ENCODE data around the gene TCF15. TPM values are rescaled to one million over a fixed set of nuclear protein-coding genes. Genes with fewer than 3 reads are reported as not detected.
"Not testable (repeated sequence)": the region's sequence is repeated elsewhere in the genome, so short reads cannot be mapped to it uniquely, and the experiment has no call there.

Gene TCF15
- polyA plus RNA-seq, 1 donor = 4.5 TPM

DNA sequence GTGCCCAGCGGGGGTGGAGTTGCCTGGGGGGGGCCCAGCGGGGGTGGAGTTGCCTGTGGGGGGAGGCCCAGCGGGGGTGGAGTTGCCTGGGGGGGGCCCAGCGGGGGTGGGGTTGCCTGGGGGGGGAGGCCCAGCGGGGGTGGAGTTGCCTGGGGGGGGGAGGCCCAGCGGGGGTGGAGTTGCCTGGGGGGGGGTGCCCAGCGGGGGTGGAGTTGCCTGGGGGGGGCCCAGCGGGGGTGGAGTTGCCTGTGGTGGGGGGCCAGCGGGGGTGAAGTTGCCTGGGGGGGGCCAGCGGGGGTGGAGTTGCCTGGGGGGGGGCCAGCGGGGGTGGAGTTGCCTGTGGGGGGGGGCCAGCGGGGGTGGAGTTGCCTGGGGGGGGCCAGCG is 31.9 kb upstream of the TCF15 start:
- DNase-seq = not testable (repeated sequence)

DNA sequence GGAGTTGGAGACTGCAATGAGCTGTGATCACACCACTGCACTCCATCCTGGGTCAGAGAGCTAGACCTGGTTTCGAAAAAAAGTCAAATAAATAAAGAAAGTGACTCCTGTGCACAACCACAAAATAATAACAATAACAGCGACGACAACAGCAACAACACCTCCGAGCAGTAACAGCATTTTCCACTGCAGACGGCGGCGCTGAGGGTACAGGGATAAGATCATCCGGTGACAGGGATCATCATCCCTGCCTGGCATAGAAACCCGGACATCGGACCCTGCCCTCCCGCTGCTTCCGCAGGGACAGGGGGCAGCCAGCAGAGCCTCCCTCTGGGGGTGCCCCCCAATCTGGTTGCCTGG is 31.4 kb upstream of the TCF15 start:
- no peak for DNase-seq

DNA sequence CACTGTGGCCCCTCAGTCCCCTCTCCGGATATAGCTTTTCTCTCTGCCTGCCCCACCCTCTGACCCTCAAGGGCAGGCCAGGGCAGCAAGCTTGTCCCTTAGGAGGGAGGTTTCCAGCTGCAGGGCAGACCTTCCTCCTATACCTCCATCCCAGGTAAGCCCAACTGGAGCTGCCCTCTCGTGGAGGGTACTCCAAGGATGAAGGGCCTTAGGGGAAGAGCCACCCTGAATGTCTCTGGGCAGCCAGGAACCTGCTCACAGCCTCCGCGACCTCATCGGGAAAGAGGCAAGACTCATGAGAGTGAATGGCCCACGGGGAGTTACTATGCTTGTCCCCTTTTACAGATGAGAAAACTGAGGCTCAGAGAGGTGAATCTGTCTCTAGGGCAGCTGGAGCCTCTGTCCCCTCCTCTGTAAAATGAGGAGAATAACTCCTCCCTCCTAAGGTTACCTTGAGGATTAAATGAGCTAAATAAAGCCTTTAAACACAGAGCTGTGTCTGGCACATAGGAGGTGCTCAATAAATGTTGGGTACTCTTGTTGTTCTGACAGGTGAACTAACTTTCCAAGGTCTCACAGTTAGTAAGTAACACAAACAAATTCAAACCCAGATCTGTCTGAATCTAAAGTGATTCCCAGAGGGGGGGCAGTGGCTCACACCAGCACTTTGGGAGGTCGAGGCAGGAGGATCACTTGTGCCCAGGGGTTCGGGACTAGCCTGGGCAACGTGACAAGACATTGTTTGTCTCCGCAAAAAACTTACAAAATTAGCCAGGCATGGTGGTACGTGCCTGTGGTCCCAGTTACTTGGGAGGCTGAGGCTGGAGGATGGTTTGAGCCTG is 30.8 kb upstream of the TCF15 start:
- DNase-seq = no peak

DNA sequence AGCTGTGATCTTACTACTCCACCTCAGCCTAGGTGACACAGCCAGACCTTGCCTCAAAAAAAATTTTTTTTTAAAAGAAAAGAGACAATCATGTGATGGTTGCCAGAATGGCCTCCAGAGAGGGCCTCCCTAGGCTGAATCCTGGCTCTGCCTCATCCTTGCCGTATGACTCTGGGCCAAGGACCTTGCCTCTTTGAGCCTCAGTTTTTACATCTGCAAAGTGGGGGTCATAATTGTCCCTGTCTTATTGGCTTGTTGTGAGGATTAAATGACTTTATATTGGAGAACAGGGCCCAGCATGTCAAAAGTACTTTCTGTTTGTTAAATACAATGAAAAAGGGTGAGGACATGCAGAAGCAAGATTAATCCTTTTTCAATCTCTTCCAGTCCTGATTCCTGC is 28.5 kb upstream of the TCF15 start:
- no peak for DNase-seq

DNA sequence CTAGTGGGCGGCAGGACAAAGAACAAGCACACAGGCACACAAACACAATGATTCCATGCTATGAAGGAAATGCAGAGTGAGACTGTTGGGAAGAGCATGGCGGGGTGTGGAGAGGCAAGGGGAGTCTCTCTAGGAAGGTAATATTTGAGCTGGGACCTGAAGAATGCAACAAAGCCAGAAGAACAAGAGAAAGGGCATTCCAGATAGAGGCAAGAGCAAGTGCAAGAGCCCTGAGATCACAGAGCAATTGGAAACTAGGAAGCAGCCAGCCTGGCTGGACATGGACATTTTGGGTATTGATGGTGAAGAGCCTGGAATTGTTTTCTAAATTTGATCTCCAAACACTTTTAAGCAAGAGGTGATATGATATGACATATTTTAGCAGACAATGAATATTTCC is 27.4 kb upstream of the TCF15 start:
- DNase-seq = no peak

DNA sequence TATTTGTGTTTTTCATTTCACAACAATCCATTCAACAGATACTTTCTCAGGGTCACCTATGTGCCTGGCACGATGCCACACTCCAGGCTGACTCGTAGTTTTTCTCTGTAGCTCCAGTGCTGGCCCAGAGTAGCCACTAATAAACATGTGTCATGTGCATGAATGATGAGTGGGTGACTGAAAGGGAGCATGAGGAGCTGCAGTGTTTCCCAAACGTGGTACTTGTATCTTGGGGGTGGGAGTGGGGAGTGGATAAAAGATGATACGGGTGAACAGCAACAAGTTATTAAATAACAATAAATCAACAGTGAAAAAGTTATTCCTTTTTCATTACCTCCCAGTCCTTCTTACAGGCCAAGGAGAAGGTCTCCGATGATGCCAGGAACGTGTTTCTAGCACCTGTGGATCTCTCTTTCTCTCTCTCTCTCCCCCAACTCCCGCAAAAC is 25.8 kb upstream of the TCF15 start:
- no peak for DNase-seq

DNA sequence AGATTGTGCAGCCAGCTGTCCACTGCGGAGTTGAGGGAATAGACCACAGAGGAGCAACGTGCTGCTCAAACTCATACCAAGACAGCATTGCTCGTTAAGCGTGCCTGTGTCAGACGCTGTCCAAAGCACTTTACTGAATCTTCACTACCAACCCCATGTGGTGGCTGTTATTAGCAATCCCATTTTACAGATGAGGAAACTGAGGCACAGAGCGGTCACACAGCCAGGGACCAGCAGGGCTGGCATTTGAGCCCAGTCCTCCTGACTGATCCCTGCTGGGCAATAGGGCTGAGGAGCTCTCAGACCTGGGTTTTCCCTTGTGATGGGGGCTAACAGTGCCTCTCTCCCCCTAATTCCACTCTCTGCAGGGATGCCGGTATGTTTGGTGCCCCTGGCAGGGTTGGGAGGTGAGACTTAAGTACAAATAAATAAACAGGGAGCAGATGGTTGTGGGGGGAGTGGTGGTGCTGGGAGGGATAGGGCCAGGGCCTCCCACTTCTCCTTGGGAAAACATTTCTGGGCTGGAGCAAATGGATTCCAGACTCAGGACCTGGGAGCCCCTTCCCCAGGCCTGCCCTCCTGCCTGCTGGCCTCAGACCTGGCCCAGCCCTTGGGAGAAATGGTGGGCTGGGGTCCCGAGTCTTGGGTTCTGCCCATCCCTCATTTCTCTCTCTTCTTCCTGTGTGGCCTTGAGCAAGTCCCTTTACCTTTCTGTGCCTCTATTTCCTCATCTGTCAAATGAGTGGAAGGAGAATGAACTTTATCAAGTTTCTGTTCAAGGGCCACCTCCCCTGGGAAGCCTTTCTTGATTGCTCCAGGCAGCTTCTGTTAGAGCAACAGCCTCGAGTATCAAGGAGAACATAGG is 25.2 kb upstream of the TCF15 start:
- no peak for DNase-seq

DNA sequence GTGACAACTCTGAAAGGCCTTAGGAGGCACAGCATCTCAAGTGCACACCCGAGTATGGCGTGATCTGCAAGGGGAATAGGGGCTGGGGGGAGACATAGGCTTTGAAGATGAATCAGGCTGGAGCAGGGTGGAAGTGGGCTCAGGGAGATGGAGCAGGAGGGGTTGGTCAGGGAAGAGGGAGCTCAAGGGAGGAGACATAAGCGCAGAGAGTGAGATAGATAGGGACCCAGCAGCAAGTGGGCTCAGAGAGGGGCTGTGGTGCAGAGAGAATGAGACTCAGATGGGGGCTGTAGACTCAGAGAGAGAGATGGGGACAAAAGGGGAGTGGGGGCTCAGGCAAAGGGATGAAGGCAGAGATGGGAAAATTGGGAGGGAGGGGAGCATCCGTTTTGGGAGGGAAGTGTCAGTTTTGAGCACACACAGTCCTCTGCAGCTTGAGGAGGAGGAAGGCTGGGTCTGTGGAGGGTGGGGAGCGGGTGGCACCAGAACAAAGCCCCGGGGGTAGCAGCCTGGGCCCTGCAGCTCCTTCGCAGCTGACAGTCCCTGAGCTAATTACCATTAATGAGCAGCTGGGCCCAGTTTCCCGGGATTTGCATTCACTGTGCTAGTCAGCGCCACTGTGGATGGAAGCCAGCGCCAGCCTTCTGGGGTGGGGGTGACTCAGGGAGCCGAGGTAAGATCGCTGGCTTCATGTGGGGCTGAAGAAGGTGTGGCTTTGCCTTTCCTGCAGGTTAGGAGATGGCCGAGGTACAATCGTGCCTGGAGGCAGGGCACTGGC is 24.2 kb upstream of the TCF15 start:
- DNase-seq = no peak

DNA sequence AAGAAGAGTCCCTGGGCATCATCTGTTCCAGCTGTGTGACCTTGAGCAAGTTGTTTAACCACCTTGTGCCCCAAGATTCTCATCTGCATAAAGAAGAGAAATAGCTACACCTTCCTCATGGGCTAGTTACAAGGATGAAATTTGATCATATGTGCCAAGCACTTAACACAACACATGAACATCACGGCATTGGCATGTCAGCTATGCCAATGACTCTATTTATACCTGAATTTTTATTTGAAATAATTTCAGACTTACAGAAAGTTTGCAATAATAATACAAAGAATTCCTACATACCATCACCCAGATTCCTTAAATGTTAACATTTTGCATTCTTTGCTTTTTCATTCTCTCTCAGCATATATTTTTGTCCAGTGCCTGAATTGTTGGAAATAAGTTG is 21.0 kb upstream of the TCF15 start:
- DNase-seq = no peak

DNA sequence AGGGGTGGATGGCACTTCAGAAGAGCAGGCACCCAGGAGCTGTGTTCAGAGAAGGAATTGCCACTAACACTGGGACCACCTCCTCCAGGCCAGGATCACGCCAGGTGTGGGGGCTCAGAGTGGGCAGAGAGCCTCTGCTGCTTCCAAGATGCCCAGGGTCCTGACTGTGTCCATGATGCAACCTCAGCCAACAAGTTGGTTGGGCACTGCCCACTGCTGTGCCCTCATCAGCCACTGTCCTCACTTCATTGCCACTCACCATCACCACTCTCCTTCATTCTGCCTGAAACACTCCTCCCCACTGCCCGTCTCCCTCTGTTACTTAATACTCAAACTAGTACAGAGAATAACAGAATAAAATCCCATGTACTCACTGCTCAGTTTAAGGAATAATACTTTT is 16.5 kb upstream of the TCF15 start:
- DNase-seq = no peak

DNA sequence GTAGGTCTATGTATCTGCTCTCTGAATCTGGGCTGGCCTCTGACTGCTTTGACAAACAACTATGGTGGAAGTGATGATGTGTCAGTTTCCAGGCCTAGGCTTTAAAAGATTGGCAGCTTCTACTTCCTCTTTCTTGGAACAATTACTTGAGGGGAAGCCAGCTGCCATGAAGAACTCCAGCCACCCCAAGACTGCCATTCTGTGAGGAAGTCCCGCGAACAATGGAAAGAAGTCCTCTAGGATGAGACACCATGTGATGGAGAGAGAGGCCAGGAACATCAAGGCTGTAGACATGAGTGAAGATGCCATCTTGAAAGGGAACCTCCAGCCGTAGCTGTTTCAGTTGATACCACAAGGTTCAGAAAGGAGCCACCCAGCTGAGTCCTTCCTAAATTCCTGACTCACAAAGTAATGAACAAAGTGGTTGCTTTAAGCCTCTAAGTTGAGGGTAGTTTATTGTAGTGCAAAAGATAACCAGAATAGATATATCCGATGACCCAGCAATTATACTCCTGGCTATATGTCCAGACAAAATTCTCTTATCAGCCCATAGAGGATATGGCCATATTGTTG is 15.3 kb upstream of the TCF15 start:
- no peak for DNase-seq

DNA sequence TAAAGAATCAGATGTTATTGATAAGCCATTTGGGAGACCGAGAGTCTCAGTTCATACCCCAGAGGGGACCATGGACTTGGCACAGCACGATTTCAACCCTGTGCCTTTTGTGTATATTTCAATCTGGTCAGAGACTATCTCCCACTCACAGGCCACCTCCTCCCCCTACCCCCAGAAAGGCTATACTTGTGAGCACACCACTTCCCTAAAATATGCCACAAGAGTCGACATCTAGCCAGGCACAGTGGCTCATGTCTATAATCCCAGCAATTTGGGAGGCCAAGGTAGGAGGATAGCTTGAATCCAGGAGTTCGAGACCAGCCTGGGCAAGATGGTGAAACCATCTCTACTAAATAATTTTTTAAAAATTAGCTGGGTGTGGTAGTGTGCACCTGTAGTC is 13.6 kb upstream of the TCF15 start:
- no peak for DNase-seq

DNA sequence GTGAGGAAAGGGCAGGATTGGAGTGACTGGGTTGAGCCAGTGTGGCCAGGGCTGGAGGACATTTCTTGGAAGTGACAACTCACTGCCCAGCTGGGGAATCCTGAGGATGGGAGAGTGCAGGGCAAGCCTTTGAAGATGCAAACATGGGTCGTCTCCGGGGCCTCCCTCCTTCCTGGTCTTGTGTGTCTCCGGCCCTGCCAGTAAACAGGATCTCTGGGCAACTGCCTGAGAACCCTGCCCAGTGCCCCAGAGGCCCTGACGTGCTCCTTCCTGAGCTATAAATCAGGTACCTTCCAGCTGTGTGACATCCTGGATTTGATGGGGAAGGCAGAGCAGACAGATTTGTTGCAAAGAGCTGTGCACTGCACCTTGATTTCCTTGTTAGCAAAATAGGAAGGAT is 12.9 kb upstream of the TCF15 start:
- DNase-seq = no peak

DNA sequence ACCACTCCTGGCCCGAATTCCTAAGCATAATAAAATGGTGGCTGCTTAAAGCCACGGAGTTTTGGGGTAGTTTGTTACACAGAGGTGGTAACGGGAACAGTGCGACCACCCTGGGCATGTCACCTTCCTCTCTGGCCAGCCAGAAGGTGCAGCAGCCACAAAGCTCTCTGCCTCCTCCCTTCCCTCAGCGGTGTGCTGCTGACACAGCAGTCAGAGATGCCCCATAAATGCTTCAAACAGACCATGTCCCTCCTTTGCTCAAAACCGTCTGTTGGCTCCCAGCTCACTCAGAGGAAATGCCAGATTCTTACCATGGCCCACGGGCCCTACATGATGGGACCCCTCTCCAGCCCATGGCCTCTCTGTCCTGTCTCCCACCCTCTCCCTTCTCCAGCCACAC is 12.1 kb upstream of the TCF15 start:
- no peak for DNase-seq

DNA sequence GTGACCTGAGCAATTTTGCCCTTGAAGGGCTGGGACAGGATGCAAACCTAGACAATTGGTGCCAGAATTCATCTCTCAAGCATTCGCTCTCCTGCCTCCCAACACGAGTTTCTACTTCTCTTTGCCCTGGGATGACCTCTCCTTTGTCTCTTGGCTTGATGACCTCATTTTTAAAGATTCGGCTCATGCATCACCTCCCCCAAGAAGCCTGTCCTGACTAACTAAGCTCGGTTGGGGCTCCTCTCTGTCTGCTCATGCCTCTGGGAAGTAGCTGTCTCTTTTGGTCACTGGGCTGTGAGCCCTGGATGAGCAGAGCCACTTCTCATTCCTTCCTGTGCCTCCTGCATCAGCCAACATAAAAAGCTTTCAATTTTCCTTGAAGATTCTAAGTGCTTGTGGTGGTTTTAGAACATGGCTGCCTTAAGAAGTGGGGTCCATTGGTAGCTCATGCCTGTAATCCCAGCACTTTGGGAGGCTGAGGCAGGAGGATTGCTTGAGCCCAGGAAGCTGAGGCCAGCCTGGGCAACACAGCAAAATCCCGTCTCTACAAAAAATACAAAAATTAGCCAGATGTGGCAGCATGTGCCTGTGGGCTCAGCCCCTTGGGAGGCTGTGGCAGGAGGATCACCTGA is 11.1 kb upstream of the TCF15 start:
- no peak for DNase-seq

DNA sequence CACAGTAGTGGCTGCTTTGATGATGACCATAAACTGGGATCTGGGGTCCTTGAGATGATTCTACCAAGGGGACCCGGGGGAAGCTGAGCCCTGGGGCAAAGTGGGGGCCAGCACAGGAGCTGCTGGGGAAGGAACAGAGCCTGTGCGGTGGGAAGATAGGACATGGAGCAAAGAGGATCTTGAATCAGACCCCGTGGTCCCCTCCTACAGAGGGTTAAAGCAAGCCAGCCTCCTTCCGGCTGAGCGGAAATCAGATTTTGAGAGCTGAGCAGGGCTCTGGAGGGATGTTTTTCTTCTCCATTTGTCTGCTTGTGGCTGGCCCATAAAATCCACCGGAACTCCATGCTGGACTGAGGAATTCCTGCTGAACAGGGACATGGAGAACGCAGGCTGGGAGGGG is 10.1 kb upstream of the TCF15 start:
- DNase-seq = no peak

DNA sequence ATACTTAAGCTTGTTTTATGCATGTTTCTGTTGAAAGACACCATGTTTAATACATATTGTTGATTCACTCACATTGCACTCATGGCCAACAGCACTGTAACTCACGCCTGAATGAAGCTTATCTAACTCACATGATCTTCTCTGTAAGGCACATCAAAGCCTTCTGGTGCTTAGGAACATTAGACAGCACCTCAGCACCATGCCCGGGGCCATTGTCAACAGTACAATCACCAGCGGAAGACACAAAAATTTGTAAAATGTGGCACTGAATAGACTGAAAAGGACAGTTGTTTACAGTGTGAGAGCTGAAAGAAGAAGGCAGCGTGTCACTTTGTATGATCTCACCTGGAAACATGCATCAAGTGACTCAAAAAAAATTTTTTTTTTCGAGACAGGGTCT is 8.9 kb upstream of the TCF15 start:
- DNase-seq = no peak

DNA sequence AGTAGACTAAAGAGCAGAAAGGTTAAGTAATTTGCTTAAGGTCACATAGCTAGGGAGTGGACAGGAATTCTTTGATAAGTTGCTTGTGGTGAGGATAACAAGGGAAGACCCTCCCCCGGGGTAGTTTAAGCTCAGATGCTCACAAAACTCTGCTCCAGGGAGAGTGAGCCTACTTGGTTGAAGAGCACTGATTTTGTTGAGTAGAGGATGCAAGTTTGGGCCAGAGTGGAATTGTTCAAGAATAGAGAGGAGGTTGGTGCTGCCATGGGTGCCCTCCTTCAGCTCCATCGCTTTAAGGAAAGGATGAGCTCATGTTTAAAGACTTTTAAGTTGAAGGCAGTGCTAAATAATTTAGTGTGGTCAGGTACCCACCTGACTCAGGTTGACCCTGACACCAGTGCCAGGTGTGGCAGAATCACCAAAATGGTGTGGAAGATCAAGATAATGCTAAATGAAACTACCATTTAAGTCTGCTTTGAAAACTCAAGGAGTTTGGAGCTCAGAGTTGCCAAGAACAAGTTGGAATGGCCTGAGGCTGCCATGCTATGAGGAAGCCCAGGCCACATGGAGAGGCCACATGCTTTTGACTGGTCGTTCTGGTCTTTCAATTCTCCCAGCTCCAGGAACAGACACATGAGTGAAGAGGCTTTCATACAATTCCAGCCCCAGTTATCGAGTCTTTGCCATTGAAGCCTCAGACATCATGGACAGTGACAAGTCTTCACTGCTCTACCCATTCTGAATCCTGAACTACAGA is 8.0 kb upstream of the TCF15 start:
- DNase-seq = no peak

DNA sequence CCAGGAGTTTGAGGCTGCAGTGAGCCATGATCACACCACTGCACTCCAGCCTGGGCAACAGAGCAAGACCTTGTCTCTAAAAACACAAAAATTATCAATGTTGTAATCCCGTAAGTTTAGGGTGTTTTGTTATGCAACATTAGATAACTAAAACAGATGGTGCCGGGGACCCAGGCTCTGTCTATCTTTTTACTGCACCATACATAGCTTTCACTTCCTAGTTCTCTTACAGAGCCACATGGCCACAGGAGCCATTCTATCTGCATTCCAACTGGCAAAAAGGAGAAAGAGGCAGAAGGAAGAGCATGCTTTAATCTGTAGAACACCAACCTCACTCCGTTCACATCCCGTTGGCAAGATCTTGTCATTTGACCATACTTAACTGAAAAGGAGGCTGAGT is 5.4 kb upstream of the TCF15 start:
- no peak for DNase-seq

DNA sequence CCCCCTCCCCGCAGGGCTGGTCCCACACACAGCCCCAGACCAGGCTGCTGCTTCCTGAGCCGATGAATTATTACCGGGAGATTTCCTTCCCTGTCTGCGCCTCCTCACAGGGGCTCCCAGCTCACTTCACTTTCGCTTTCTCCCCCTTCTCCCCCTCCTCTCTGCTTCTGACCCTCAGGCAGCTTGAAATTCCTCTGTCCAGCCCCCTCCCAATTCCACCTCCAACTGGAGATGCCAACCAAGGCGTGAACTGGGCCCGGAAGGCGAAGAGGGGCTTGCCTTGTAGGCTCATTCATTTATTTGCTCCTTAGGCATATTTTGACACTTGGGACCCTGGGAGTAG is 1.7 kb upstream of the TCF15 start:
- no peak for DNase-seq

DNA sequence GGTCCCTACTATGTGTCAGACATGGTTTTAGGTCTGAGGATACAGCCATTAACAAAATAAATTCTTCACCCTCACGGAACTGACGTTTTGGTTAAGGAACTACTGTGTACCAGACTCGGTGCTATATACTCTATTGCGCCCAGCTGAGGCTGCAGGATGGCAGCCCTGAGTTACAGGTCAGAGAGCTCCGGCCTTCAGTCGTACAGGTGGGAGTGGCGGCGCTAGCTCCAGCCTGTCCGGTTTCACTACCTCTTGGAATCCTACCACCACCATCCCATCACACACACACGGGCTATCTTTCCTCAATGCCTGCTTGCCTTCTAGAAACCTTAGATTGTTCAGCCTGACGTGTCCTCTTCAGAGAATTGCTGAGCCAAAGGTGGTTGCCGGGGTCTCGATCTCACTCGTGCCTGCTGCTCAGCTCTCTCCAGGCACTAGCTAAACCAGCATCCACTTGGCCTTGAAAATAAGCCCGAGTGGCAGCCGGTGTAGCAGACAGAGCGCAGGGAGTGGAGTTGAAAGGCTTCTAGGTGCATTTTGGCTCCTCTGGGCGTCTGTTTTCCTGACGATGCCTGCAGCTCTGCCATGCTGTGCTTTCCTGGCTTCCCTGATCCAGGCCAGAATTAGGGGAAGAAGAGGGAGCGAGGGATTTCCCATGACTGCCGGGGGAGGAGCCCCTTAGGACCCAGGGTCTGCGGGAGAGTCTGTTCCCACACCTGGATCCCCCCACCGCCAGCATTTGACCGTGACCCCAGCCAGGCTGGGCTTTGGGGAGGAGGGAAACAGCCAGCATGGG is 1.1 kb upstream of the TCF15 start:
- no peak for DNase-seq

Measured in hindlimb muscle (tissue), 1 donor.